Measurements from ENCODE around the gene KLHL18.
"Not testable (repeated sequence)": the region's sequence is repeated elsewhere in the genome, so short reads cannot be mapped to it uniquely, and the experiment has no call there.

KLHL18 gene

GRCh38 chr3:47276558-47276957, 6.2 kb upstream of the KLHL18 start:
- no peak overlapping the region for H3K4me3 ChIP-seq (ENCODE audit: low read length)
- no peak for DNase-seq (ENCODE audit: low read depth)
- TF ChIP-seq, protein P1, sequence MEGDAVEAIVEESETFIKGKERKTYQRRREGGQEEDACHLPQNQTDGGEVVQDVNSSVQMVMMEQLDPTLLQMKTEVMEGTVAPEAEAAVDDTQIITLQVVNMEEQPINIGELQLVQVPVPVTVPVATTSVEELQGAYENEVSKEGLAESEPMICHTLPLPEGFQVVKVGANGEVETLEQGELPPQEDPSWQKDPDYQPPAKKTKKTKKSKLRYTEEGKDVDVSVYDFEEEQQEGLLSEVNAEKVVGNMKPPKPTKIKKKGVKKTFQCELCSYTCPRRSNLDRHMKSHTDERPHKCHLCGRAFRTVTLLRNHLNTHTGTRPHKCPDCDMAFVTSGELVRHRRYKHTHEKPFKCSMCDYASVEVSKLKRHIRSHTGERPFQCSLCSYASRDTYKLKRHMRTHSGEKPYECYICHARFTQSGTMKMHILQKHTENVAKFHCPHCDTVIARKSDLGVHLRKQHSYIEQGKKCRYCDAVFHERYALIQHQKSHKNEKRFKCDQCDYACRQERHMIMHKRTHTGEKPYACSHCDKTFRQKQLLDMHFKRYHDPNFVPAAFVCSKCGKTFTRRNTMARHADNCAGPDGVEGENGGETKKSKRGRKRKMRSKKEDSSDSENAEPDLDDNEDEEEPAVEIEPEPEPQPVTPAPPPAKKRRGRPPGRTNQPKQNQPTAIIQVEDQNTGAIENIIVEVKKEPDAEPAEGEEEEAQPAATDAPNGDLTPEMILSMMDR (conservative IDR thresholded peaks at IDR 0.05; ENCODE audit: low read depth, low read length), result no peak

GRCh38 chr3:47280519-47280918, 2.2 kb upstream of the KLHL18 start:
- TF ChIP-seq, protein P1 (conservative IDR thresholded peaks at IDR 0.05; ENCODE audit: low read depth, low read length), result no peak
- no peak overlapping the region for H3K4me3 ChIP-seq (ENCODE audit: low read length)
- DNase-seq (ENCODE audit: low read depth), result no peak

DNA sequence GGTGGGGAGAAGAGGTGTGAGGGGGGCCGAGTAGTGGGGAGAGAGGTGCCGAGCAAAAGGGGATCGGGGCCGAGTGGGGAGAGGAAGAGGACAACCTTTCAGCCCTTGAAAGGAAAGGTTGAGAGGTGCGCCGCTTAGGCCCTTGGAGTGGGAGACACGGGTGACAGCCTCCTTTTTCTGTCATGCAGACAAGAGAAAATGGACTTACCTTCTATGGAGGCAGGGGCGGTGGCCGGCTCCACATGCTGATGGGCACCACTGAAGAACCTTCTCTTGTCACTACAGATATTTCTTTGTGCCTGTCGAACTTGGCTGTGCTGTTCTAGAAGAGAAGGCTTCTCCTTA, 421 bp downstream of the KLHL18 start:
- TF ChIP-seq, protein P1 (conservative IDR thresholded peaks at IDR 0.05; ENCODE audit: low read depth, low read length), result no peak
- H3K4me3 ChIP-seq (ENCODE audit: low read length), result peak overlapping the region; percentile 92
- DNase-seq (ENCODE audit: low read depth), result no peak

DNA sequence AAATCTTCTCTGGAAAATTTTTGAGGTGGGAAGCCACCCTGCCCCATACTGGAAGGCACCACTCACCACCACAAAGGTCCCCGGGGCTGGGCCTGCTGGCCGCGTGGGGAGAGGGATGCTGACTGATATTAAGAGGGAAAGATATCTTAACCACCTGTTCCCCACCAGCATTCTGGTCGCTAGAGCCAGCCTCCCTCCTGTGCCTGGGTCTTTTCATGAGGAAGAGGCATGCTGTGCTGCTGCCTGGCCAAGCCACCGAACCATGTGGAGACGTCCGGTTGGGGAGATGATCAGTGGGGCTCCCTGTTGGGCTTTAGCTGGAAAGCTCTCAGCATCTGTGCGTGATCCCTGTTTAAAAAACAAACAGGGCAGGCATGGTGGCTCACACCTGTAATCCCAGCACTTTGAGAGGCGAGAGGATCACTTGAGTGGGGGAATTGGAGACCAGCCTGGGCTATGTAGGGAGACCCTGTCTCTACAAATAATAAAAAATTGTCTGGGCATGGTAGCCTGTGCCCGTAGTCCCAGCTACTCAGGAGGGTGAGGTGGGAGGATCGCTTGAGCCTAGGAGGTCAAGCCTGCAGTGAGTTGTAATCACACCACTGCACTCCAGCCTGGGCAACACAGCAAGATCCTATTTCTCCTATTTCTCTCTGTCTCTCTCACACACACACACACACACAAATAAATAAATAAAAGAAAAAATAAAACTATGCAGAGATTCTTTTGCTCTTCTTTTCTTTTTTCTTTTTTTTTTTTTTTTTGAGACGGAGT, 1.0 kb downstream of the KLHL18 start:
- TF ChIP-seq, protein P1 (conservative IDR thresholded peaks at IDR 0.05; ENCODE audit: low read depth, low read length), result no peak
- H3K4me3 ChIP-seq (ENCODE audit: low read length), result peak overlapping the region; percentile 92
- no peak for DNase-seq (ENCODE audit: low read depth)

- TF ChIP-seq, protein P1 (conservative IDR thresholded peaks at IDR 0.05; ENCODE audit: low read depth, low read length), result no peak
- H3K4me3 ChIP-seq (ENCODE audit: low read length), result no peak overlapping the region
- DNase-seq (ENCODE audit: low read depth), result no peak
Observed at GRCh38 chr3:47288966-47289910, 6.5 kb downstream of the KLHL18 start.

- H3K4me3 ChIP-seq (ENCODE audit: low read length), result no peak overlapping the region
- TF ChIP-seq, protein P1 (conservative IDR thresholded peaks at IDR 0.05; ENCODE audit: low read depth, low read length), result no peak
- DNase-seq (ENCODE audit: low read depth), result no peak
Observed at GRCh38 chr3:47291158-47291753, 8.5 kb downstream of the KLHL18 start.

GRCh38 chr3:47291754-47292420, 9.1 kb downstream of the KLHL18 start:
- not testable (repeated sequence) for DNase-seq (ENCODE audit: low read depth)

More at GRCh38 chr3:47291754-47292420, 9.1 kb downstream of the KLHL18 start:
- H3K4me3 ChIP-seq (ENCODE audit: low read length), result not testable (repeated sequence)

All from retinal pigment epithelial cell (primary cell).